ENCODE results near the gene NUB1.

Gene NUB1

DNA sequence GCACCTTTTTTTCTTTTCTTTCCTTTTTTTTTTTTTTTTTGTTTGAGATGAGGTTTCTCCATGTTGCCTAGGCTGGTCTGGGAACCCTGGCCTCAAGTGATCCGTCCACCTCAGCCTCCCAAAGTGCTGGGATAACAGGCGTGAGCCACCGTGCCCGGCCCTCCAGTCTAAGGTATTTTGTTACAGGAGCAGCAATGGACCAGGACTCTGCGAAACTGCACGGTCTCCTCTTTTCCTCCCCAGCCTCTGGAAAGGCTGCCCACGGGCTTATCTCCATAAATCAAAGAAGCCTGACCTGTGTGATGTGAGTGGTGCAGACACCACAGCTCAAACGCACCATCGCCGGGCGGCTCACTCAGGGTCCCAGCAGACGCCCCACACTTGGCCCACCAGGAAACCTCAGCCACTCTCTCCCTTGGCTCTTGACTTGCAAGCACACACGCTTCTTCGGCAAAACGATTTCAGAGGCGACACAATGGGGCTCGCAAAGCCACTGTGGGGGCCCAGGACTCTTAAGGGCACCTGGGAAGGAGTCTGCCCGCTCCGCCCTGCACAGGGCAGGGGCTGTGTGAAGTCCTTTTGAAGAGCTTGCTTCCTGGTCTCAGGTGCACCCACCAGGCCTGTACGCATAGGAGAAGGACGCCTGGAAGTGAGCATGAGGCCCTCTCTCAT lies 47.6 kb downstream of the NUB1 start:
- no peak for DNase-seq (ENCODE audit: low read depth)

DNA sequence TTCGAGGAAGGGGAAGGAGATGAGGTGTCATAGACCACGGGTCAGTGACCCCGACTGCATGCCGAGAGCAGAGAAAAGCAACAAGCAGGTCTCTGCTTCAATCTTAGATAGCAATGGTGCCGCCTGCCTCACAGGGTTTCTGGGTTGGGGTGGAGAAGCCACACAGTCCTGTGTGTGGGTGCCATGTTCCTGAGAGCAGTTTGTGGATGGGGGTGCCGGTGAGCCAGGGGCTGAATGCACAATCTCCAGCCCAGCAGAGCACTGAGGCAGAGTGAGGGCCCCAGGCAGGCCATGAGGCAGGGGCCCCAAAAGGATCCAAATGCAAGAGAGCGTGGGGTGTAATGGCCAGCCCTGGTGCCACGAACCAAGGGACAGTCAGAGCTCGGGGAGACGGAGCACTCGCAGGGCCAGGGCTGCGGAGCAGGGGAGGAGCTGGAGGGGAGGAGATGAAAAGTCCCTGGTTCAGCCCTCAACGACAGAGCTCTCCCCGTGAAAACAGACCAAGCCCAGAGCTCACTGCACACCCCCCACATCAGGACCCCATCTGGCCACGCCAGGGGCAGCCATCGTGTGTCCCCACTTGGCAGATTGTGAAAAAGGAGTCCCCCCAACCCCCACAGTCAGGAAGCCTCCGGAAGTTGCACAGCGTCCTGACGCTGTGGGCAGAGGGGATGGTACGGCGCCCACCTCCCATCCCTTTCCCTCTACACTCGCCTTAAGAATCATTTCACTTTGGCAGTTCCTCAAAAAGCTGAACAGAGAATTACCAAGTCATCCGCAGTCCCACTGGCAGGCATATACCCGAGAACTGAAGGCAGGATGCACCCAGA lies 48.4 kb downstream of the NUB1 start:
- DNase-seq (ENCODE audit: low read depth) = no peak

DNA sequence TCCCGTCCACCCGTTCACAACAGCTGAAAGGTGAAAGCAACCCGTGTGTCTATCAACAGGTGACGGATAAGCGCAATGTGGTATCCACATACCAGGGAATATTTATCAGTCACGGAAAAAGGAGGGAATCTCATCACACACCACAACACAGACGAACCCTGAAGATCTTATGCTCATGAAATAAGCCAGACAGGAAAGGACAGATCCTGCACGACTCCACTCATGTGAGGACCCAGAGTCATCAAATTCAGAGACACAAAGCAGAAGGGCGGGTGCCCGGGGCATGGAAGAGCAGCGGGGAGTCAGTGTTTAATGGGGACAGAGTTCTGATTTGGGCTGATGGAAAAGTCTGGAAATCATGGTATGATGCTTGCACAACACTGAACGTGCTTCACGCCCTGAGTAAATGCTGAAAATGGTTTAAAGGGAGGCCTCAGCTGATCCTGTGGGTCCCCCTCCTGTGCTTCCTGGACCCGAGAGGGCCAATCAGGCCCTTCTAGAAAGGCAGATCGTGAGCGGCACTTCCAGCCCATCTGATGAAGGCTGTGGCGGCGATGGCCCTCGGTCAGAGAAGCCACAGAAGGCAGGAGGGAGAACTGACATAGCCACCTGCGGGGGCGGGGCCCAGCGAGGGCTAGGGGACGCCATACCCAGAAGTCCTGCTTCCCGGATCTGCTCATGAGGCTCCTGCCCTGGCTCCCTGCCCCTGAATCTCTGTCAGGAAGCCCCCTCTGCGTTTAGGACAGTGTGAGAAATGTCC lies 49.2 kb downstream of the NUB1 start:
- DNase-seq (ENCODE audit: low read depth) = no peak

DNA sequence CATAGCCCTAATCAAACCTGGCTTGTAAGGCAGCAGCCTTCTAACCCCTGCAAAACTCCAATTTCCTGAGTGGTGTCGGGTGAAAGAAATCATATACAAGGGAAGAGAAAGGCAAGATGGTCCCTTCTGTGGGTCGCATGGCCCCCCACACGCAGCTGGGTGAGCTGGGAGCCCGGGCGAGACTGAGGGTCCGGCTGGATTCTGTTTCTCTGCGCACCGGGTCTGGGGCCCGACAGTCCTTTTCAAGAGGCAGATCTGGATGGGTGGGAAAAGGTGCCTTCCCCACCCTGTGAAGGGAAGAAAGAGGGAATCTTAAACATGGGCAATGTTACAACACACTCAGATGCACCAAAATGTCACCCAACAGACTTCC lies 49.7 kb downstream of the NUB1 start:
- DNase-seq (ENCODE audit: low read depth) = no peak

DNA sequence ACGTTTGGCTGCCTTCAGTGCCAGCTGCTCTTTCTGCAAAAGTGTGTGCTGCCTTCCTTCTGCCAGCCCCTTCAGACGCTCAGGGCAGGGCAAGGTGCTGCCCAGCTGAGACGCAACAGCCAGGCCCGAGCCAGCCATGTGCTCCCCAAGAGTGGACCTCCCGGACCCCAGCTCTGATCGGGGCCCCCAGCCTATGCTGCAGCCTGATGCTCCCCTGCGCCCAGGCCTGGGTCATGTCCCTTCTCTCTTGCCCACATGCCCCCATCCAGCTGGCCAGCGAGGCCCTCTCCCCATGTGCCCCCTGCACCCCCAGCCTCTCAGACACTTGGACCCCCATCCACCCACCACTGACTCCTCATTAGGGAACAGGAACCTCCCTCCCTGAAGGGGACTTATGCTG lies 50.4 kb downstream of the NUB1 start:
- DNase-seq (ENCODE audit: low read depth) = no peak

DNA sequence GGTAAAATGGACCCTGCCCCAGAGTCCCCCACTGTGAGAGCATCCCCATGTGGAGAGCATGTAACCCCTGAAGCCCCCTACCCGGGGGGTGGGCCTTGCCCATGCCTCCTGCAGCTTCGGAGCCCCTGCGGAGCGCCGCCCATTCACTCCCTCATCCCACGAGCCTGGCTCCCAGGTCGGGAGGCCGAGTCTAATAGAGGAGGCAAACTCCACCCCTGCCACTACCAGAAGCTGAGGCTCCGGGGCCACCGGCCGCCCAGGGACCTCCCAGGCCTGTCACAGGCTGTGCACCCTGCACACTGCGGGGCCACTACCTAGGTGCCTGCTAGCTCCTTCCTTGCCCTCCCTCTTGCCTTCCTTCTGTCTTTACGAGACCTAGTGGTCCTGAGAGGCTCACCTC lies 50.8 kb downstream of the NUB1 start:
- no peak for DNase-seq (ENCODE audit: low read depth)

DNA sequence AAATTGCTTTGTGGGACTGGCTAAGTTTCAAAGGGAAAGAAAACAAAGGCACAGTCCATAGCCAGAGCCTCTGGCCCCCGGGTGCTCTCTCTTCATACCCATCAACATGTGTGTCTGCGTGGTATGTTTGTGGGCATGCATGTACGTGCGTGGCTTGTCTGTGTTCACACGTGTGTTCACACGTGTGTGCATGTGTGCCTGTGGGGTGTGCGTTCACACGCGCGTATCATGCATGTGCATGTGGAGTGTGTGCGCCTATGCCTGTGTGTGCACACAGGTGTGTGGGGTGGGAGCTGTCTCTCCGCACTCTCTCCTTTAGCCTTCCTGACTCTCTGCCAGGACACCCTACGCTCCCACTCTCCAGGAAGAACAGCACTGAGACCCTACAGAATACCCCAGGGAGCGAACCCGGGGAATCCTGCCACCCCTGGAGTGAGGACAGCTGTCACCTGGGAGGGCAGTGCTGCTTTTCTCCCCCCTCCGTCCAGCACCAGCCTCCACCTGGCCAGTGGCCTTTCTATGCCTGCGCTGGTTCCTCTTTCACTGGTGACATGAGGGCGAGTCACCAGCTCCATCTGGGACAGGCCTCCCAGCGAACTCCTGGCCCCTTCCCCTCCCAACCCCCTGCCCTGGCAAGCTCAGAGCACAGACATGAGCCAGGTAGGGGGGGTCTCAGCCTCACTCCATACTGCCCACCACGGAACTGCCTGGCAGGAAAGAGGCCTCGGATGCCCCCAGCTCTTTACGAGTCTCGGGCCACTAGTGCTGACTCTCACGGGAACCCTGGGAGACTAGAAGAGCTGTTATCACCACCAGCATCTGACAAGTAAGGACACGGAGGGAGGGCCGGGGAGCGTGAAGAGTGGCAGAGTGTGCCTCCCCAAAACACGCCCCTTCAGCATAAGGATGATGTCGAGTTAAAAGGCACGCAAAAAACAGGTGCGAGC lies 51.7 kb downstream of the NUB1 start:
- no peak for DNase-seq (ENCODE audit: low read depth)

DNA sequence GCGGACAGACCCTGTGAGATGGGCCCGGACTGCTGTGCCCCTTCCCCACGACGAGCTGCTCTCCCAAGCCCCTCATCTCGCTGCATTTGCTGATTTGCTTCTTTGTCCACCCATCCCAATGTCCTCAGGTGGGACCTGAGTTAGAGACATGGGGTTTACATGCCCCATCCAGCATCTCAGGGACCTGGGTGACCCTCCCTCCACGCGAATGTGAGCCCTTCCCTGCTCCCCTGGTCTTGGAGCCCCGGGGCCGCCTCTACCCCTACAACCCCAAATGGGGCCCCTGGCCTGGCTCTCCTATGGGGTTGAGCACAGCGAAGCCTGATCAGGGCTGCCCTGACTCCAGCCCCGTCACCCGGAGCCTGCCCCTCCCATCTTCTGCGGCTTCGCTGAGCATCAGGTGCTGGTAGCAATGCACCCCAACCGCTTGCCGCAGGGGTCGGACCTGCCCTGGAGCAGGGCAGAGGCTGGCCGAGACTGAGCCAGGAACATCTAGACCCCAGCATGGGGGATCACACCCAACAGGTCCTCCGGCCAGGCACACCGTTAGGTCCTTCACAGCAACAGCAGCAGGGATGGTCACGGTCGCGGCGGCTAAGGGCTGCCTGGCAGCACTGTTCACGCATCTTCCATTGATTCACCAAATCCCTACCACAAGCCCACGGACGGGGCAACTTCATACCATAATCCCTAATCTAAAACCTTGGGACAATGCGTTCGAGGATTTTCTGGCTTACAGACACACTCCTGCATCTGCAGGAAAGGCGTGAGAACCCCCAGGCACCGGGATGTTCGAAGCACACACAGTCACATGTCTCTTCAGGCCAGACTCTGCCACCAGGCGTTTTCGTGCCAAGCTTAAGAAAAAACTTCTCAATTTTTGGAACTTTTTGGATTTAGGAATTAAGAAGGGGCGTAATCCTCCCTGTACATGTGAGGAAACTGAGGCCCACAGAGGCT lies 52.7 kb downstream of the NUB1 start:
- no peak for DNase-seq (ENCODE audit: low read depth)

- DNase-seq (ENCODE audit: low read depth) = no peak
Observed at GRCh38 chr7:151395036-151395367, 53.4 kb downstream of the NUB1 start.

DNA sequence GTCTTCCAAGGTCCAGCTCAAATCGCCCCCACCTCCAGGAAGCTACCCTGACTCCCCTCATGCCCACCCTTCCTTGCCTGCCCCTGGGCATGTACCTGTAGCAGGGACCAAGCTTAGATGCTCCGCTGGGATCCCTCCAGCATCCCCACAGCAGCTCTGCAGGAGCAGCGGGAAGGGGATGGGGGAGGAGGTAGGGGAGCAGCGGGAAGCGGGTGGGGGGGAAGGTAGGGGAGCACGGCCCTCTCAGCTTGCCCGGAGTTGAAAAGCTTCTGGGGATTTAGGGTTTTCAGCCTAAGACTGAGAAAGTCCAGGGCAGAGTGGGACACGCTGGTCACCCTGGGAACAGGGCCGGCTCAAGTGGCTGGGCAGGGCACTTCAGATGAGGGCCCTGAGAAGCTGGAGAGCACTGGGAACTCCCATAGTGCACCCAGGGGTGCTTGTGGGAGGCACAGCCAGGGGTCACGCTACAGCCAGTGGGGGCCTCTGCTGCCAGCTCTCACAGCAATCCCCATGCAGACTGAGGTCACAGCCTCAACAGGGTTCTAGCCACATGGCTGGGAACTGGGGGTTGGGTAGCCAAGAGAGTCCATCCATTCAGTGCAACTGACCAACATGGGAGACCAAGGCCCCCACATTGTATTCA lies 54.8 kb downstream of the NUB1 start:
- DNase-seq (ENCODE audit: low read depth) = no peak

- no peak for DNase-seq (ENCODE audit: low read depth)
Observed at GRCh38 chr7:151397026-151397425, 55.4 kb downstream of the NUB1 start.

DNA sequence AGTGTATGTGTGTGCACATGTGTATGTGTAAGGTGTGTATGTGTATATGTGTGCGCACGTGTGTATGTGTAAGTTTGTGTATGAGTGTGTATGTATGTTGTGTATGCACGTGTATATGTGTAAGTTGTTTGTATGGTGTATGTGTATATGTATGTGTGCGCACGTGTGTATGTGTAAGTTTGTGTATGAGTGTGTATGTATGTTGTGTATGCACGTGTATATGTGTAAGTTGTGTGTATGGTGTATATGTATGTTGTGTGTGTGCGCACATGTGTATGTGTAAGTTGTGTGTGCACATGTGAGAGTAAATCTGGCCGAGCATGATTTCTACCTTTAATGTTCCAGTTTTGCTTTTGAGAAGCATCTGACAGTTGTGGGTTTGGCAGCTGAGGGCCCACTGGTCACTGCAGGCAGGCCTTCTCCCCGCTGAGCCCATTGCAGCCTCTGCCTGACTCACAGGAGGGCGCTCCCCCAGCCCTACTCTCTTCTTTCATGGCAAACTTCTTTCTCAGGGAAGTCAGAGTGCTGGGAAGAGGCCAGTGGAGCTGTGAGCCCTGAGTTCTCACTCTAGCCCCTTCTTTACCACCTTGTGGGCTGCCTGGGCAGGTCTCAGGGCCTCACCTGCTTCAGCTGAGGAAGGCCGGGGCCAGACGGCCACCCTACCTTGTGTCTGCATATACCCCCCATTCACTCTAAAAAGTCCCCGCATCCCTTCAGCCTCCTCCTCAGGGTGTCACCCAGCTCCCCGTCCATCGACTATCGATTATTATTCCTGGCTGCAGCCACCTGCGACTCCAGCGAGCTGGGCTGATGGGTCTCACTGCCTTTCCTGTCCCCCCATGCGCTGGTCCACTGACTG lies 57.1 kb downstream of the NUB1 start:
- DNase-seq (ENCODE audit: low read depth) = no peak

DNA sequence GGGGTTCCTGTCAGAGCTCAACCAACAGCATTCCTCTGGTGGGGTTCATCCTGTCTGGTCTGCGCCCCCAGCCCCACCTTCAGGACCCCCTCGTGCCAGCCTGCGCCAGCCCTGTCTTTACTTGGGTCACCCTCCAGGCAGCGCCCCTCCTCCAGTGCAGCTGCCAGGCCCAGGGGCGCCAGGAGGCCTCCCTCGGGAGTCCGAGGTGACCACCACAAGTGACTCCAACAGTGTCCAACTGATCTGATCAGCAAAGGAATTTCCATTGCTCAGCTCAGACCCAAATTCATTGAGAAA lies 57.6 kb downstream of the NUB1 start:
- DNase-seq (ENCODE audit: low read depth) = no peak

DNA sequence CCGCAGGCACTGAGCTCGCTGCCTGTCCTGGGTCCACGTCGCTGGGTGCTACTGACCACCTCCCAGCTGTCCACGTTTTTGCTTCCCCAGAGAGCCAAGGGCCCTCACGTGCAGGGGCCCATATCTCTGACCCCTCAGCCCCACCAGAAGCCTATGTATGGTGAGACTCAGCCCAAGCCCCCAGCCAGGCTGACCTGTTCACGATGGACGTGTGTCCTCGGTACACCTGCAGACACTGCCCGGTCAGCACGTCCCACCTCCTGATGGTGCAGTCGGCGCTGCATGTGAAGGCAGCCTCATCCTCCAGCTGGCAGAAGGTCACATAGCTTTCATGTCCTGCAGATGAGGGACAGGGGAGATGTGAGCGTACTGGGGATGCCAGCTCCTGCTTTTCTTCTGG lies 58.3 kb downstream of the NUB1 start:
- no peak for DNase-seq (ENCODE audit: low read depth)

- no peak for DNase-seq (ENCODE audit: low read depth)
Observed at GRCh38 chr7:151400626-151401315, 59.2 kb downstream of the NUB1 start.

GRCh38 chr7:151402029-151402835 lies 60.6 kb downstream of the NUB1 start:
- DNase-seq (ENCODE audit: low read depth) = no peak

GRCh38 chr7:151403764-151404163 lies 62.2 kb downstream of the NUB1 start:
- no peak for DNase-seq (ENCODE audit: low read depth)
